HG03103 (cell line): Measurements from ENCODE around the gene SF3B3.
"Not testable (repeated sequence)": the region's sequence is repeated elsewhere in the genome, so short reads cannot be mapped to it uniquely, and the experiment has no call there.

Experiments used
- ATAC-seq: cut with Tn5 transposase; IDR thresholded peaks from one replicate; pipeline ENCODE4 v1.9.1; 2021; ENCODE audit warnings: low read depth; ENCODE audit not compliant: unreplicated experiment

Gene SF3B3

GRCh38 chr16:70586731-70587130, 63.1 kb downstream of the SF3B3 start:
- no peak for ATAC-seq

GRCh38 chr16:70588565-70588964, 64.9 kb downstream of the SF3B3 start:
- no peak for ATAC-seq

DNA sequence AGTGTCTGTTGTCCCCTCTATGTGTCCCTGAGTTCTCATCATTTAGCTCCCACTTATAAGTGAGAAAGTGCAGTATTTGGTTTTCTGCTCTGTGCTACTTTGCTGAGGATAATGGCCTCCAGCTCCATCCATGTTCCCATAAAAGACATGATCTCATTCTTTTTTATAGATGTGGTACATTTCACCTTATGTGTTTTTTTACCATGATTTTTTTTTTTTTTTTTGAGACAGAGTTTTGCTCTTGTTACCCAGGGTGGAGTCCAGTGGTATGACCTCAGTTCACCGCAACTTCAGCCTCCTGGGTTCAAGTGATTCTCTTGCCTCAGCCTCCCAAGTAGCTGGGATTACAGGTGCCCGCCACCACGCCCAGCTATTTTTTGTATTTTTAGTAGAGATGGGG, 65.8 kb downstream of the SF3B3 start:
- not testable (repeated sequence) for ATAC-seq

DNA sequence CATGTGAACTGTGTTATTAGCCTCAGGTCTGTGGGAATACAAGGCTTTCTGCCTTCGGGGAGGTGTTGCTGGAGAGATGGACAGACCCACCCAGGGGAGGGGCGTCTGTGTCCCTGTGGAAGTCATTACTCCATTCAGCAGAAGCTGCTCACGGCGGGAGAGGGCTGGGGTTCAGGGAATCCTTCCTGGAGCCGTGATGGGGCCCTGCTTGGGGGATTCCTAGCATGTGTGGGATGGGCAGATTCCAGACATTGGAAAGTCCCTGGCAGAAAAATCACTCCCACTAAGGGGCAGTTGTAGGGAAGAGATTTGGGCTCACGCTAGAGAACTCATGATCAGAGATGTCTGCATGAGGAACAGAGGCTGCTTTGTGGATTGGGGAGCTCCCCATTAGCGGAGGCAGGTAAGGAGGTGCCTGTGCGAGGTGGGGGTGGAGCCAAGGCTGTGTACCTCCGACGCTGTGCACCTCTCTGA, 66.4 kb downstream of the SF3B3 start:
- ATAC-seq = no peak

GRCh38 chr16:70590722-70591415, 67.3 kb downstream of the SF3B3 start:
- no peak for ATAC-seq

GRCh38 chr16:70591615-70592014, 68.0 kb downstream of the SF3B3 start:
- no peak for ATAC-seq

- ATAC-seq = no peak
These were observed 68.5 kb downstream of the SF3B3 start for GRCh38 chr16:70592106-70592571.

GRCh38 chr16:70593544-70593943, 69.9 kb downstream of the SF3B3 start:
- no peak for ATAC-seq

DNA sequence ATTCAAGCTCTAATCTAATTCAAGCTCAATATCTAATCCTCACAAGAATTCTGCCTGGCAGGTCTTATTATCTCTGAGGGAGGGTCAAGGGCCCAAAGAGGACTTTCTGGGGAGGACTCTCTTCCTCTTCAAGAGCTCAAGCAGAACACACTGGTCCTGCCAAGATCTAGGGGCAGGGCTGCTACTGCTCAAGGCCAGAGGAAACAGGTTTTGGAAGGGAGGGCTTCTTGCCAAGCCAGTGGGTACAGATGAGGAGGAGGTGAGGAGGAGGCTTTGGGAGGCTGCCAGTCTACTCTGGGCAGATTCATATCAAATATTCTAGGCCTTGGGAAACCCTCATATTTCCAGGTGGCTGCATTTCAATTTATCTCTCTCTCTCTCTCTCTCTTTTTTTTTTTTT, 71.0 kb downstream of the SF3B3 start:
- no peak for ATAC-seq

- ATAC-seq = no peak
These were observed 73.7 kb downstream of the SF3B3 start for GRCh38 chr16:70597135-70597835.

- ATAC-seq = no peak
These were observed 75.4 kb downstream of the SF3B3 start for GRCh38 chr16:70598937-70599503.

- no peak for ATAC-seq
These were observed 77.1 kb downstream of the SF3B3 start for GRCh38 chr16:70600730-70601129.

DNA sequence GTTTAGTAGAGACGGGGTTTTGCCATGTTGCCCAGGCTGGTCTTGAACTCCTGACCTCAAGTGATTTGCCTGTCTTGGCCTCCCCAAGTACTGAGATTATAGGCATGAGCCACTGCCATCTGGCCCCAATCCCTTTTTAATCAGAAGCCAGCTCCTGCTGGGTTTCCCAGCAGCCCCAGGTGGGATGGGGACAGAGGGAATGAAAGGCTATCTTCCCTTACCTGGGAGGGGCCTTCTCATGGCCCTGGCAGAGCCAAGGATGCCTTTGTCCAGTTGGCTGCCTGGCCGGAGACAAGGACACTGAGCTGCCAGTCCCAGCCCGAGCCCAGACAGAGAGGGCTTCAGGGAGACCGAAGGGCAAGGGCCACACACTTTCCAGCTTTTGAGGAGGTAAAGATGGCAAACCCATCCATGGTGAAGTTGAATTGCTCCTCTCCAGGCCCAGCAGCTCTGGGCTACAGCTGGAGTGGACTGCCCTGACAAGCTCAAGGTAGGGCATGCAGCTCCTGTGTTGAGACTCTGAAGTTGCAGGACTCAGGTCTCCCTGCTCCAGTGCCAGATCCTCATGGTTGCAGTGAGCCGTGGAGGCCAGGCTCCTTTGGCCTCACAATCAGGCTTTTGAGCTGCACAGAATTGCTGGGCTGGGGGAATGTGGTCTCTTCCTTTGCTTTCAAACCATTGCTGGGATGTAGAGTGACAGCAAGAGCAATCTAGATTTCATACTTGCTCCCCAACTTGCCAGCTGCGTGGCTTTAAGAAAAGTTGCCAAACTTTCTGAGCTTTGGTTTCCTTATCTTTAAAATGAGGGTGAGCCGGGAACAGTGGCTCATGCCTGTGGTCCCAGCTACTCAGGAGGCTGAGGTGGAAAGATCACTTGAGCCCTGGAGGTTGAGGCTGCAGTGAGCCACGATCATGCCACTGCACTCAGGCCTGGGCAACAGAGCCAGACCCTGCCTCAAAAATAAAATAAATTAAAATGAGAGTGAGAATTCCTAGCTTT, 78.3 kb downstream of the SF3B3 start:
- ATAC-seq = no peak

- no peak for ATAC-seq
These were observed 79.2 kb downstream of the SF3B3 start for GRCh38 chr16:70602831-70603230.

DNA sequence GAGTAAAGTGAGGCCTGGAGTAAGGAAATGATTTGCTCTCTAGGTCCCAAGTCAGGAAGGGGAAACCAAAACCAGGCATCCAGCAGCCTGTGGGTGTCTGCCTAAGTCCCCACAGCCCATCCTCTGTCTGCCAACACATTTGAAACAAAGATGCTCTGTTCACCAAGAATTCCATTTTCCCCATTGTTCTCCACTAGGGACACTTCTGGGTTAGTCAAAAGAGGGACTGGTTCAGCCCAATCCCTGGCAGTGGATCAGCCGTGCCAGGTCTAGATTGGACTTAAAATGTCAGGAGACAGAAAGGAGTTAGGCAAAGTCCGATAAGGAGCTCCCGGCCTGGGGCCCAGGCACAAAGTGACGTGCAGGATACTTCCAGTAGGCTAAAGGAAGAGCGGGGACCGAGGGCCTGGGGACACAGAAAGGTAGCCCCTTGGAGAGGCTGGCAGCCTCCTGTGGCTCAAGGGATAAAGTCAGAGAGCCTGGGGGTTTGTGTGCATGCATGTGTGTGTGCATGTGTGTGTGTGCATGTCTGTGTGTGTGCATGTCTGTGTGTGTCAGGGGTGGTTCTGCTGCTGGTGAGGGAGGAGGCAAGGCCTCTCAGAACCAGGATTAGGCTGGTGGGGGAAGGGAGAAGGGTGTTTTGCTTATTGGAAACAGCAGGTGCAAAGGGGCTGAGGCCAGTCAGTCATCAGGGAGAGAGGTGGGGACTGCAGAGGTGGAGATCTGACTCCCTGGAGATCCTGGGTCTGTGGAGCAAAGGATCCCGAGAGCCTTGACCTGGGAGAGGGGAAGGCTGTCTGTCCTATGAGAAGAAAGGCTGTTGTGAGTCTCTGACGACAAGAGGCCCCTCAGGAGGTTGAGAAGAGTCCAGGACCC, 81.0 kb downstream of the SF3B3 start:
- no peak for ATAC-seq

DNA sequence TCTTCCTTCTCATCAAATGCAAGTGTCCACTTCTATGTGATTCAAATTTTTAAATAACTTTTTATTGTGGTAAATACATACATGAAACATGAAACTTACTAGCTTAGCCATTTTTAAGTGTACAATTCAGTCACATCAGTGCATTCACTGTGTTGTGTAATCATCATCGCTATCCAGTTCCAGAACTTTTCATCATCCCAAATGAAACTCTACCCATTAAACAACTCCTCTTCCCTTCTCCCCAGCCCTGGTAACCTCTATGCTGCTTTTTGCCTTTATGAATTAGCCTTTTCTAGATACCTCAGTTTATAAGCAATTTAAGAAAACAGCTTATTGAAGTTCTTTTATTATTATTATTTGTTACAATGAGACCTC, 81.7 kb downstream of the SF3B3 start:
- ATAC-seq = no peak

DNA sequence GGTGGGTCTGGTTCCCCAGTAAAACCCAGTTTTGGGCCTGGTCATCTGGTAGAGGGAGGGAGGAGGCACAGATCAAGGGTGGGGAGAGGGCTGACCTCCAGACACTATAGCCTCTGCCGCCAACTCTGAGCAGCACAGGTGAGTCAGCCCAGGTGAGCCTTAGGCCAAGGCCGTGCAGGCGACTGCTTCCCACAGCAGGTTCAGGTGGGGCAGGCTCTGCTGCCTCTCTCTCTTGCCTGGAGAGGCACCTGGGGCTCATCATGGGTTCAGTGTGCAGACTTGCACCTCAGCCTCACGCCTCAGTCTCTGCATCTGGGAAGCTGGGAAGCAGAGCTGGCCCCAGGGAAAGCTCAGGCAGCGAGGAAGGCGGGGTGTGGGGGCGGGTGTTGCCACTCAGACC, 84.9 kb downstream of the SF3B3 start:
- no peak for ATAC-seq

DNA sequence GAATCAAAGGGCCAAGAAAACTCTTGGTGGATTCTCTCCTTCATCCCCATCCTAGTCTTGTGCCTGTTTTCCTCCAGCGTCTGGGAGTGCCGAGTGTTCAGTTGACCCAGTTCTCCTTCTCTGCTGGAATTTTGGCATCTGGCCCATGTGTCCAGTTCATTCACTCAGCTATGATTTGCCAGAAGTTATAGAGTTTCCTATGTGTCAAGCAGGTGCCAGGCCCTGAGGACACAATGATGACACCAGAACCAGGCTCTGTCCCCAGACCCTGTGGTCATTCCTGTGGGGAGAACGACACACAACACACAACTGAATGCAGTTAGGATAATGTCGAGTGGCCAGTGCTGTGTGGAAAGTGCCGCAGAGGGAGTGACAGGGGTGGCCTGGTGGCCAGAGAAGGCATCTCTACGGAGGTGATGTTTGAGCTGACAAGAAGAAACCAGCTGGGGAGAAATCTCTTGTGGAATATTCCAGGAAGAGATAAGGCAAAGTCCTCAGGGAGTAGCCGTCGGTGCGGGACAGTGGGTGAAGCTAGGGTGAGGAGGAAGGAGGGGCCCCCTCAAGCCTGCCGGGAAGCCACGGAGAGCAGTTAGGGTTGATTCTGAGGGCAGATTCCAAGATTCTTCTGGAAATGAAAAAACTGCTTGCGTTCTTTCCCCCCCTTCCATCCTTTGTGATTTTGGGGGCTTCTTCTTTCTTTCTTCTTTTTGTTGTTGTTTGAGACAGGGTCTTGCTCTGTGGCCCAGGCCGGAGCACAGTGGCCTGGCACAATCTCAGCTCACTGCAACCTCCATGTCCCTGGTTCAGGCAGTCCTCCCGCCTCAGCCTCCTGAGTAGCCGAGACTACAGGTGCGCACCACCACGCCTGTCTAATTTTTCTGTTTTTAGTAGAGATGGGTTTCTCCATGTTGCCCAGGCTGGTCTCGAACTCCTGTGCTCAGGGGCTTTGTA, 86.9 kb downstream of the SF3B3 start:
- no peak for ATAC-seq

GRCh38 chr16:70611224-70611598, 87.6 kb downstream of the SF3B3 start:
- no peak for ATAC-seq
